Measurements from ENCODE around the gene PTPRT. TPM values are rescaled to one million over a fixed set of nuclear protein-coding genes. Genes with fewer than 3 reads are reported as not detected.

PTPRT gene
- total RNA-seq, 1 experiment from 2014 or later: 0.13 TPM

GRCh38 chr20:42179768-42180167 lies 1009.9 kb downstream of the PTPRT start:
- DNase-seq: peak; percentile 36

More at GRCh38 chr20:42179768-42180167, 1009.9 kb downstream of the PTPRT start:
- Histone ChIP-seq H3K4ac (ENCODE audit: low read depth, low read length) (no peak overlapping the region), H3T11ph (ENCODE audit: low read length) (no peak overlapping the region), H3K18ac (ENCODE audit: insufficient read length, low read depth, low read length) (no peak overlapping the region), H4K91ac (ENCODE audit: insufficient read length, low read depth, low read length) (no peak overlapping the region), H3K9ac (ENCODE audit: extremely low read depth, insufficient read length, low read length) (no peak overlapping the region), H3K14ac (ENCODE audit: insufficient read depth, low read length) (no peak overlapping the region), H3K4me1 (ENCODE audit: insufficient read depth, low read length) (no peaks in the 10 kb centered on the region), H4K8ac (replicated peaks; ENCODE audit: insufficient read length, low read depth, low read length) (no peak overlapping the region), H3K79me2 (ENCODE audit: insufficient read depth, low read length) (no peaks in the 10 kb centered on the region), H3K27ac (ENCODE audit: insufficient read length, low read depth, low read length) (no peak overlapping the region), H3K79me1 (ENCODE audit: insufficient read depth, low read depth, low read length, poor library complexity, severe bottlenecking) (no peaks in the 10 kb centered on the region), H3K4me2 (ENCODE audit: insufficient read depth, insufficient read length, low read length) (no peak overlapping the region), H2BK15ac (ENCODE audit: low read depth, low read length) (no peak overlapping the region), H4K20me1 (ENCODE audit: control insufficient read depth, insufficient read depth, insufficient read length) (no peaks in the 10 kb centered on the region), H2AK5ac (ENCODE audit: insufficient read length, low read length) (no peak overlapping the region), H2BK12ac (ENCODE audit: insufficient read length, low read depth, low read length) (no peak overlapping the region), H2BK120ac (ENCODE audit: low read depth, low read length, poor library complexity, severe bottlenecking) (no peak overlapping the region), H3K23me2 (ENCODE audit: insufficient read length, low read depth, low read length, poor library complexity, severe bottlenecking) (no peaks in the 10 kb centered on the region), H3K23ac (ENCODE audit: insufficient read length, low read depth, low read length) (no peak overlapping the region), H2BK20ac (ENCODE audit: low read depth, low read length, poor library complexity, severe bottlenecking) (no peak overlapping the region), H3K27me3 (ENCODE audit: insufficient read depth, low read length) (no peaks in the 10 kb centered on the region), H2BK5ac (ENCODE audit: insufficient read length, low read length) (no peak overlapping the region), H3K56ac (ENCODE audit: insufficient read length, low read depth, low read length) (no peak overlapping the region), H4K5ac (ENCODE audit: insufficient read length, low read depth, low read length) (no peak overlapping the region), H3K9me3 (ENCODE audit: control insufficient read depth, low read depth, low read length) (peaks cover 5% of the 10 kb centered on the region), H2AFZ (ENCODE audit: low read length) (no peak overlapping the region)
- no peaks in the 10 kb centered on the region for H3K4me1 Mint-ChIP-seq
- H3K4me3 Mint-ChIP-seq: no peak overlapping the region
- no peaks in the 10 kb centered on the region for H3K36me3 Mint-ChIP-seq (ENCODE audit: insufficient read depth in 1 of 3, low read depth in 3 of 3)
- no peak for TF ChIP-seq CTCF (conservative IDR thresholded peaks at IDR 0.05)
- peaks cover 44% of the 10 kb centered on the region for H3K27me3 Mint-ChIP-seq (ENCODE audit: low read depth)
- no peak overlapping the region for H3K27ac Mint-ChIP-seq
- H3K9me3 Mint-ChIP-seq: no peaks in the 10 kb centered on the region
- no CpG with 5 or more reads among the region's 4 CpGs for WGBS (ENCODE audit: extremely low coverage, insufficient read length, low lambda C conversion rate)
